ENCODE data around the gene OR52E8.

DNA sequence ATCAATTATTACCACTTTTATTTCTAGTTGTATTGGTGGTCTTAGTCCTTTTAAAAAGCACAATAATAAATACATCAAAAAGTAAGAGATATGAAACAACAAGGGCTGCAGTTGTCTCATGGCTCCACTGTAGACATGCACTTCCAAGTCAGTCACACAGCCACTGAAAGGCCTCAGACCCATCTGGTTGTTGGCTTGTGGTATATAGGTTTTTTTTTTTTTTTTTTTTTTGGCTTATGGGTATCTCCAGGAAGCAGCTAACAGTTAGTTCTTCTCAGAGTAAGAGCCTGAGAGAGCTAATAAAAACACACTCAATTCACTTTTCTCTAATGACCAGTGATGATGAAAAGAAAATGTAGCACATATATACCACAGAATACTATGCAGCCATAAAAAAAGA lies 9.8 kb downstream of the OR52E8 start:
- TF ChIP-seq CTCF (IDR thresholded peaks at IDR 0.05) (no peak), EZH2 (IDR thresholded peaks at IDR 0.05) (no peak)

All from neural progenitor cell (in vitro differentiated cells).